ENCODE data around the gene RAB33B. TPM values are rescaled to one million over a fixed set of nuclear protein-coding genes. Genes with fewer than 3 reads are reported as not detected.

The RAB33B gene
- polyA plus RNA-seq, 1 donor (not counting 4 experiments of a cell fraction or from before 2014, with no cell fraction given) = 4.4 TPM

- H3K4me1 ChIP-seq (ENCODE audit: control insufficient read depth, extremely low read depth, insufficient read depth, low read length) = no peaks in the 10 kb centered on the region
- H3K36me3 ChIP-seq (ENCODE audit: control insufficient read depth in 2 of 2, extremely low read depth in 1 of 2, insufficient read depth in 2 of 2, low read length in 2 of 2) = no peaks in the 10 kb centered on the region
- no peak overlapping the region for H2AFZ ChIP-seq (ENCODE audit: control insufficient read depth, low read length)
- H3K9ac ChIP-seq (ENCODE audit: control insufficient read depth, extremely low read depth, insufficient read depth, low read length) = no peak overlapping the region
- H3K9me3 ChIP-seq (ENCODE audit: control insufficient read depth, low read depth, low read length) = no peaks in the 10 kb centered on the region
- TF ChIP-seq EZH2 (IDR thresholded peaks at IDR 0.05; ENCODE audit: low read length) = no peak
- no peak for TF ChIP-seq CTCF (optimal IDR thresholded peaks at IDR 0.05 in 1 of 3, IDR thresholded peaks at IDR 0.05 in 1 of 3, conservative IDR thresholded peaks at IDR 0.05 in 1 of 3; ENCODE audit: extremely low read depth in 1 of 3, insufficient read depth in 2 of 3, low read length in 3 of 3)
- H4K20me1 ChIP-seq (ENCODE audit: control insufficient read depth, extremely low read depth, insufficient read depth, low read length) = no peaks in the 10 kb centered on the region
- DNase-seq (ENCODE audit: low read depth, low spot score) (no peak), FAIRE-seq (no peak)
- no peaks in the 10 kb centered on the region for H3K9me1 ChIP-seq (ENCODE audit: control insufficient read depth, extremely low read depth, insufficient read depth, low read length)
- no peak overlapping the region for H3K4me2 ChIP-seq (ENCODE audit: control insufficient read depth, extremely low read depth, insufficient read depth, low read depth, low read length)
- no peak overlapping the region for H3K4me3 ChIP-seq (ENCODE audit: control insufficient read depth in 2 of 3, extremely low read depth in 1 of 3, insufficient read depth in 2 of 3, low read depth in 1 of 3, low read length in 3 of 3)
- H3K27me3 ChIP-seq (ENCODE audit: control insufficient read depth, extremely low read depth, insufficient read depth, low read length) = no peaks in the 10 kb centered on the region
- dilution Hi-C loops (cut with MboI; ENCODE audit: extremely low pct_ligation_motif_present, low sequenced_read_pairs) = no loop called here
- no peak overlapping the region for H3K27ac ChIP-seq (ENCODE audit: control insufficient read depth, insufficient read depth, low read length)
- no peaks in the 10 kb centered on the region for H3K79me2 ChIP-seq (ENCODE audit: control insufficient read depth, insufficient read depth, low read length)
Measured at GRCh38 chr4:139499186-139499585, 45.3 kb downstream of the RAB33B start.

GRCh38 chr4:139501117-139501516 is 47.2 kb downstream of the RAB33B start:
- no peaks in the 10 kb centered on the region for H3K79me2 ChIP-seq (ENCODE audit: control insufficient read depth, insufficient read depth, low read length)
- H3K27ac ChIP-seq (ENCODE audit: control insufficient read depth, insufficient read depth, low read length) = no peak overlapping the region
- H2AFZ ChIP-seq (ENCODE audit: control insufficient read depth, low read length) = no peak overlapping the region
- no peaks in the 10 kb centered on the region for H3K4me1 ChIP-seq (ENCODE audit: control insufficient read depth, extremely low read depth, insufficient read depth, low read length)
- H3K4me3 ChIP-seq (ENCODE audit: control insufficient read depth in 2 of 3, extremely low read depth in 1 of 3, insufficient read depth in 2 of 3, low read depth in 1 of 3, low read length in 3 of 3) = no peak overlapping the region
- H3K9ac ChIP-seq (ENCODE audit: control insufficient read depth, extremely low read depth, insufficient read depth, low read length) = no peak overlapping the region
- no peaks in the 10 kb centered on the region for H4K20me1 ChIP-seq (ENCODE audit: control insufficient read depth, extremely low read depth, insufficient read depth, low read length)
- H3K9me3 ChIP-seq (ENCODE audit: control insufficient read depth, low read depth, low read length) = no peaks in the 10 kb centered on the region
- FAIRE-seq (no peak), DNase-seq (ENCODE audit: low read depth, low spot score) (no peak)
- dilution Hi-C loops (cut with MboI; ENCODE audit: extremely low pct_ligation_motif_present, low sequenced_read_pairs) = no loop called here
- no peaks in the 10 kb centered on the region for H3K27me3 ChIP-seq (ENCODE audit: control insufficient read depth, extremely low read depth, insufficient read depth, low read length)
- H3K36me3 ChIP-seq (ENCODE audit: control insufficient read depth in 2 of 2, extremely low read depth in 1 of 2, insufficient read depth in 2 of 2, low read length in 2 of 2) = peaks cover 0 to 3% of the 10 kb centered on the region in 2 experiments
- no peak overlapping the region for H3K4me2 ChIP-seq (ENCODE audit: control insufficient read depth, extremely low read depth, insufficient read depth, low read depth, low read length)
- TF ChIP-seq EZH2 (IDR thresholded peaks at IDR 0.05; ENCODE audit: low read length) (no peak), CTCF (optimal IDR thresholded peaks at IDR 0.05 in 1 of 3, IDR thresholded peaks at IDR 0.05 in 1 of 3, conservative IDR thresholded peaks at IDR 0.05 in 1 of 3; ENCODE audit: extremely low read depth in 1 of 3, insufficient read depth in 2 of 3, low read length in 3 of 3) (no peak)
- no peaks in the 10 kb centered on the region for H3K9me1 ChIP-seq (ENCODE audit: control insufficient read depth, extremely low read depth, insufficient read depth, low read length)

Measured in keratinocyte (primary cell).